ENCODE measurements around the gene METTL22.

METTL22 gene

DNA sequence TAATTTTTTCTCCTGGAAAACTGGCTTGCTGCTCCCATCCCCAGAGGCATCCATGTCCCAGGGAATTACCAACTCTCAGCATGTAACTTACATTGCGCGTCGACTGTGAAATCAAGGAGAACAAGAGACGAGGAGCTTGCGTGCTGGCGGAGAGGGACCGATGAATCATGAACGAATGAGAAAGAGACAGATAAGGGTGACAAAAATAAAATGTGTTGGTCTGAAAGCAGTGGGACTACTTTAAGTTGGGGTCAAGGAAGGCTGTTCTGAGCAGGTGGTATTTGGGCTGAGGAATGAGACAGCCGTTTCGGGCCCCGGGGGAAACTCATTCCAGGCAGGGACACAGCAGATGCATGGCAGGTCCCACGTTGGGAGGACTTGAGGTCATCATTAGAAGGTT, 75.4 kb downstream of the METTL22 start:
- DNase-seq = no peak

DNA sequence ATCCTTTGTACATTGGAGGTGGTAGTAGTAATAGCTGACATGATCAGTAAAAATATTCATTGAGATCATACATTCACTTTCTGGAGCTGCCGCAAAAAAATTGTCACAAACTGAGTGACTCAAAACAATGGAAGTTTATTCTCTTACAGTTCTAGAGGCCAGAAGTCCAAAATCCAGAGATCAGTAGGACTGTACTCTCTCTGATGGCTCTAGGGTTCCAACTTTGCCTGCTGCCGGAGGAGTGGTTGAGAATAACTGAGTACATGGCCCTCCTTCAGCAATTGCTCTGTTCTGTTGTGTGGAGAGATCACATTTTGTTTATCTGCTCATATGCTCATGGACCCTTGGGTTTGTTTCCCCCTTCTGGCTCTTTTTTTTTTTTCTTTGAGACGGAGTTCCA, 76.5 kb downstream of the METTL22 start:
- no peak for DNase-seq

All from activated effector memory CD4-positive, alpha-beta T cell treated with Interleukin-2 at 50 U/mL for 16 hours (primary cell).